HuH-7 (cell line): Measurements from ENCODE around the gene GADD45G.

Experiments used
- DNase-seq: peaks from one replicate; pipeline ENCODE4 v3.0.0; 2011; ENCODE audit warnings: low spot score

Gene GADD45G

GRCh38 chr9:89630508-89630907 lies 25.7 kb downstream of the GADD45G start:
- no peak for DNase-seq

- DNase-seq, result no peak
Measured at GRCh38 chr9:89631384-89631783, 26.6 kb downstream of the GADD45G start.

GRCh38 chr9:89632192-89632733 lies 27.5 kb downstream of the GADD45G start:
- DNase-seq, result no peak

- no peak for DNase-seq
Measured at GRCh38 chr9:89632736-89633135, 27.9 kb downstream of the GADD45G start.

GRCh38 chr9:89633404-89633803 lies 28.6 kb downstream of the GADD45G start:
- no peak for DNase-seq

- DNase-seq, result no peak
Measured at GRCh38 chr9:89633920-89634319, 29.1 kb downstream of the GADD45G start.

GRCh38 chr9:89634995-89635742 lies 30.4 kb downstream of the GADD45G start:
- DNase-seq, result no peak

- DNase-seq, result no peak
Measured at GRCh38 chr9:89635816-89636215, 31.0 kb downstream of the GADD45G start.

- no peak for DNase-seq
Measured at GRCh38 chr9:89637787-89638186, 33.0 kb downstream of the GADD45G start.

- no peak for DNase-seq
Measured at GRCh38 chr9:89638359-89638758, 33.5 kb downstream of the GADD45G start.

GRCh38 chr9:89638893-89639292 lies 34.1 kb downstream of the GADD45G start:
- DNase-seq, result no peak

- no peak for DNase-seq
Measured at GRCh38 chr9:89639367-89639795, 34.6 kb downstream of the GADD45G start.

GRCh38 chr9:89639961-89640360 lies 35.1 kb downstream of the GADD45G start:
- DNase-seq, result no peak

GRCh38 chr9:89640361-89640760 lies 35.5 kb downstream of the GADD45G start:
- no peak for DNase-seq

GRCh38 chr9:89640801-89641200 lies 36.0 kb downstream of the GADD45G start:
- DNase-seq, result no peak

GRCh38 chr9:89641980-89642379 lies 37.2 kb downstream of the GADD45G start:
- no peak for DNase-seq

- DNase-seq, result no peak
Measured at GRCh38 chr9:89642789-89643188, 38.0 kb downstream of the GADD45G start.

- no peak for DNase-seq
Measured at GRCh38 chr9:89646189-89646939, 41.6 kb downstream of the GADD45G start.

- DNase-seq, result no peak
Measured at GRCh38 chr9:89647366-89648128, 42.7 kb downstream of the GADD45G start.

- DNase-seq, result no peak
Measured at GRCh38 chr9:89648247-89649000, 43.6 kb downstream of the GADD45G start.

- DNase-seq, result no peak
Measured at GRCh38 chr9:89649039-89649691, 44.4 kb downstream of the GADD45G start.
